Kidney (tissue), 14 donors: Measurements from ENCODE around the gene SH3D21. TPM values are rescaled to one million over a fixed set of nuclear protein-coding genes. Genes with fewer than 3 reads are reported as not detected.
A peak's percentile ranks its signal among the peaks of the same experiment; 100 is the strongest.

Experiments used
- DNase-seq, 5 donors: peaks; one replicate each; pipeline ENCODE4 v3.0.0-alpha.2; 2013 to 2020
- FAIRE-seq: peaks from 2 replicates; lab custom pipeline; 2012; peaks lifted over from hg19 to GRCh38; lab: Jason Lieb, UNC
- H3K27ac ChIP-seq, 2 donors: one replicate each; pipeline ENCODE4 v1.7.0; 2013; ENCODE audit warnings: low read depth in 2 of 2, low read length in 2 of 2, inconsistent platforms in 1 of 2
- H3K27me3 ChIP-seq: one replicate; pipeline ENCODE4 v1.7.1; 2013; ENCODE audit warnings: low read length, inconsistent platforms; ENCODE audit not compliant: control insufficient read depth, insufficient read depth
- H3K36me3 ChIP-seq, 3 donors: one replicate each; pipeline versions ENCODE4 v1.7.0 to v1.7.1; 2013; ENCODE audit warnings: low read length in 3 of 3, control low read depth in 1 of 3, inconsistent platforms in 1 of 3; ENCODE audit not compliant: insufficient read depth in 3 of 3, control insufficient read depth in 2 of 3
- H3K4me1 ChIP-seq, 3 donors: one replicate each; pipeline versions ENCODE4 v1.7.0 to v1.7.1; 2013; ENCODE audit warnings: low read length in 3 of 3, inconsistent platforms in 1 of 3, low read depth in 1 of 3; ENCODE audit not compliant: control insufficient read depth in 2 of 3, insufficient read depth in 2 of 3
- H3K4me3 ChIP-seq, 3 donors: one replicate each; pipeline versions ENCODE4 v1.7.0 to v1.8.1; 2013; ENCODE audit warnings: low read length in 3 of 3, control low read depth in 1 of 3, inconsistent platforms in 1 of 3
- H3K9ac ChIP-seq, 3 donors: one replicate each; pipeline versions ENCODE4 v1.7.0 to v1.7.1; 2013; ENCODE audit warnings: low read length in 3 of 3, control low read depth in 1 of 3, inconsistent platforms in 1 of 3
- H3K9me3 ChIP-seq, 3 donors: one replicate each; pipeline versions ENCODE4 v1.7.0 to v1.7.1; 2013; ENCODE audit warnings: low read length in 3 of 3, control low read depth in 1 of 3, inconsistent platforms in 1 of 3; ENCODE audit not compliant: control insufficient read depth in 2 of 3, insufficient read depth in 1 of 3
- CTCF ChIP-seq: IDR thresholded peaks from 3 replicates; pipeline ENCODE4 v1.5.1; 2012; ENCODE audit warnings: mild to moderate bottlenecking, moderate library complexity, borderline replicate concordance; ENCODE audit not compliant: insufficient read depth; ENCODE audit errors: extremely low read depth
- intact Hi-C: fragments of 100-400 bp; cut with DNase I; formaldehyde crosslinking; loops from one replicate; pipeline ENCODE4 v1.11.1; 2022
- polyA plus RNA-seq: library from polyadenylated mRNA; stranded (reverse); fragments of 350-450 nt; fragmentation: Illumina TruSeq; extraction: RNeasy Lipid Tissue Mini Kit (QIAGEN cat#74804); gene quantifications from one replicate; pipeline ENCODE4 v1.2.3, GENCODE V29; 2014; ENCODE audit warnings: low read depth, low replicate concordance; ENCODE audit not compliant: insufficient read depth
- total RNA-seq: library from RNA; stranded (reverse); fragmentation: NEBNext Ultra II Directional; extraction: Animal tissue kit (Norgen Biotek cat#: 25700); gene quantifications from one replicate; pipeline ENCODE4 v1.2.1, GENCODE V29; 2021
- donor health status: control.
- donor health status: control.
- donor health status: control.
- donor health status: control.
- donor health status: control.
- donor health status: DM: yes; HTN: yes; CAD: no.
- donor health status: Normal renal cell carcinoma (clear cell type).

The SH3D21 gene
- total and polyA plus RNA-seq, 2 donors from 2014 or later, result 5.7 to 33.4 TPM

GRCh38 chr1:36320767-36321118 is 14.6 kb downstream of the SH3D21 start:
- Histone ChIP-seq H3K4me3 (peak overlapping the region in 2 of 3 donors; percentile 45 to 51), H3K36me3 (no peaks in the 10 kb centered on the region), H3K9ac (peak overlapping the region in 2 of 3 donors; percentile 24 to 34), H3K27ac (peak overlapping the region; percentile 32 to 59), H3K4me1 (peaks cover 5 to 16% (median 6%) of the 10 kb centered on the region in 3 donors), H3K9me3 (no peaks in the 10 kb centered on the region), H3K27me3 (no peaks in the 10 kb centered on the region)
- no peak for TF ChIP-seq CTCF
- intact Hi-C loops, result no loop called here
- DNase-seq, result no peak
- FAIRE-seq, result no peak

GRCh38 chr1:36321119-36321951 is 15.2 kb downstream of the SH3D21 start:
- Histone ChIP-seq H3K27ac (peak overlapping the region; percentile 32 to 59), H3K36me3 (no peaks in the 10 kb centered on the region), H3K9me3 (no peaks in the 10 kb centered on the region), H3K9ac (peak overlapping the region in 2 of 3 donors; percentile 40 to 48), H3K4me3 (peak overlapping the region; percentile 28 to 73 (median 51)), H3K27me3 (no peaks in the 10 kb centered on the region), H3K4me1 (peaks cover 5 to 16% (median 6%) of the 10 kb centered on the region in 3 donors)
- no peak for TF ChIP-seq CTCF
- FAIRE-seq (no peak), DNase-seq (peak; percentile 94 to 98 (median 95))
- intact Hi-C loops, result no loop called here

- Histone ChIP-seq H3K4me3 (peak overlapping the region in 2 of 3 donors; percentile 46 to 73), H3K36me3 (no peaks in the 10 kb centered on the region), H3K27me3 (no peaks in the 10 kb centered on the region), H3K4me1 (peaks cover 5 to 16% (median 6%) of the 10 kb centered on the region in 3 donors), H3K27ac (peak overlapping the region; percentile 59 to 89), H3K9ac (peak overlapping the region in 1 of 3 donors; percentile 48), H3K9me3 (no peaks in the 10 kb centered on the region)
- TF ChIP-seq CTCF, result no peak
- DNase-seq (peak in 4 of 5 donors; percentile 26 to 85 (median 57)), FAIRE-seq (no peak)
- intact Hi-C loops, result no loop called here
Measured at GRCh38 chr1:36322041-36322785, 16.0 kb downstream of the SH3D21 start.
